NCI-H2227 (cell line): Measurements from ENCODE around the gene ZNF652.
A peak's percentile ranks its signal among the peaks of the same experiment; 100 is the strongest.
"Not testable (repeated sequence)": the region's sequence is repeated elsewhere in the genome, so short reads cannot be mapped to it uniquely, and the experiment has no call there.

Source experiments
- DNase-seq: peaks from one replicate; lab custom pipeline; 2025; ENCODE audit not compliant: unreplicated experiment; lab: John Stamatoyannopoulos, UW

ZNF652 gene

DNA sequence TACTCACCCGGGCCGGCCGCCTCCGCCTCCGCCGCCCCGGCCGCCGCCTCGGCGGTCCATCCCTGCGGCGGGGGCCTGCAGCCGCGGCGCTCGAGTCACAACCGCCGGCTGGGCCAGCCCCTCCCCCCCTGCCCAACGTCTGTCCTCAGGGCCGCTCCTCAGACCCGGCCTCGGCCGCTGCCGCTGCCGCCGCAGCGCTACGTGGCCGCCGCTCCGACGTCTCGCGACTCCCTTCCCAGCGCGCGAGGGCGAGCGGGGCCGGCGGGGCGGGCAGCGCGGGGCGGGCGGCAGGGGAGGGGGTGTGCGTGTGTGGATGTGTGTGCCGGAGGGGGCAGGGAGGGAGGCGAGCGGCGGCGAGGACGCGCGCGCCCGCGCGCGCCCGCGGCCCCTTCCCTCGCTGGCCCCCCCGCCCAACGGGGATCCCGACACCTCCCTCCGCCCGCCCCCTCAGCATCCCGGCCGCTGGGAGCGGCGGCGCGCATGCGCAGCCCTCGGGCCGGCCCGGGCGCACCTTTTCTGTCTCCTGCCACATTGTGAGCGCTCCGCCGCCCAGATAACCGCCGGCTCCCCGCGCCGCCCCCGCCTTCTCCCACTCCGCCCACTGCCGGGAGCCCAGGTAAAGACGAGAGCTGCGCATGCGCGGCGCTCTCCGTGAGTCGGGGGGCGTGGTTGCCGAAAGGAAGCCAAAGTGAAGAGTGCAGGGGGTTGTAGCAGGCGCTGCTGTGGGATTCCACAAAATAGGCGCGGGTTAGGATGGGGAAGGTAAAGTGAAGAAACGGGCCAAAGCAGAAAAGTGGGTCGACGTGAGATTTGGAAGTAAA, at the start of gene ZNF652:
Gene ZNF652, minus strand, starts transcription at position 349 of the 821 bp plus-strand sequence. CDS start 44,525 bp downstream, outside the sequence.
- peak; percentile 98 for DNase-seq

DNA sequence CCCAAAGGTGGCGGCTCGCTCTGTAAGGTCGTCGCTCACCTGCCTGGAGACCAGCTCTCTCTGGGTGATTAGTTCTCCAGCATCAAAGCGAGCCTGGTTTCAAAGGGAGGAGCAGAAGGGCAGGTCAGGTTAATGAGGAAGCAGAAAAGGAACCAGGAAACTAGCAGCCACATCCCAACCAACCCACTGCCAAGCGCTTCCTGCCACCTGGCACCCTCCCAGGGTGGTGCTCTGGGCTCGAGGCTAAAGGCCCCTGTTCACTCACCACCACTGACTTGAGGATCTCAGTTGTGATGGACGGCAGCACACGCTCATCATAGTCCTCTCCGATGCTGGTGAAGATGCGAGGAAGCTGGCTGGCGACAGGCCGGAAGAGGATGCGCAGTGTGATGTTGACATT, 47.0 kb upstream of the ZNF652 start:
- DNase-seq, result no peak

DNA sequence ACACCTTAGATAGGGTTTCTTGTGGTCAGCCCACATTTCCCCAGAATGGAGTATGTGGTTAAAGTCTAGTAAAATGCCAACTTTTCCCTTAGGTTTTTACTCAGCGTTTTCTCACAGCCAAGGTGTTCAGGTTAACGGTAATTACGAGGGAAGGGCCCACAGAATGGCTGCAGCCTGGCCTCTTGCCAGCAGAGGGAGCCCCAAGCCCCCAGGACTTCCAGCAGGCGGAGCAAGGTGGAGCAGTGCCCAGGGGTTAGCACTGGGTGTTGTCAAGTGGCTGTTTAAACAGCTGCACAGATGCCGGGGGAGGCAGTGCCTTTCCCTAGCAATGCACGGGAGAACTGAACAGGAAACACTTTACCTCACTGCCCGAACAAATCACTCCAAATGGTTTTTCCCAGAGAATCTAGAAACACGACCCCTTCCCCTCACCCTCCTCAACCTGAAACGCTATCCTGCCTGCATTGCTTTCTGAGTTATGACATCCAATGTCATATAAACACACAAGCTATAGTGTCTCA, 46.0 kb upstream of the ZNF652 start:
- DNase-seq, result peak; percentile 92

- DNase-seq, result no peak
Measured at GRCh38 chr17:49407086-49407485, 45.0 kb upstream of the ZNF652 start.

DNA sequence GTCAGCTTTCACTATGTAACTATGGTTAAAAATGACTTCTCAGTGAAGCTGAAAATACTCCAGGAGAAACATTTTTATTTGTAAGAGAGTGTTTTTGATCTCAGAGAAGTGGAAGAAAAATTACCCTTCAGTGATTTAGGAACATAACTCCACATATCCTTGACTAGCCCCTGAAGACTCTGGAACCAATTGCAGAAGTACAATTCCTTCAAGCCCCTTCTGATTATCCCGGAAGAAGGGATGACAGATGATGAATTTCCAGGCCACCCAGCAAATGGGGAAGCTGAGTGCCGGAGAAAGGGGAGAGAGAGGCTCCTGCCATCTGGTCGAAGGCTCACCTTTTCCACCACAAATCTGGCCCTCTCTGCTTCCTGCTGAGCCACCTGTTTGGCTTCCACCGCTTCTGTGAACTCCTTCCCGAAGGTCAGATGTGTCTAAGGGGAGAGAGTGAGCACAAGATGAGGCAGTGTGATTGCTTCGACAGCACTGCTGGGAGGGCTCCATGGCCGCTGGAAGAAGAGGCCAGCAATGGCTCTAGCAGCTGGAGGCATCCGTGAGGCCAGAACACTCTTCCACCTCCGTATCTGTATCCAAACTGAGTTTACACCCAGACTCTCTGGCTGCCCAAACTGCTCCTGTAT, 44.5 kb upstream of the ZNF652 start:
- DNase-seq, result no peak

DNA sequence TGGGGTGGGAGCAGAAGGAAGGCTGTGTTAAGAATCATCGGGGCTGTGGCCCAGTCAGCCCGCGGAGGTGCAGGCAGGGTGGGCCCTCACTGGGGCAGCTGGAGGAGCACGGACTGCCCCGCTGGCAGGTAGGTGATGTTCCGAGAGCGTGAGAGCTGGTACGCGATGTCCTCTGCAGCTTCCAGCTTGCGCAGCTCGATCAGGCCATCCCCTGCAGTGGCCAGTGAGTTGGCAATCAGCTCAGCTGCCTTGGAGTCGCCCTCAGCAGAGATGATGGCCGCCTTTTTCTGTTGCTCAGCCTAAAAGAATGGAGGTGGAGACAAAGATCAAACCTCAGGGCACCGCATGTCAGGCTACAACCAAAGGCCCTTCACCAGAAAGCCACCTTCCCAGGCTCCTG, 42.9 kb upstream of the ZNF652 start:
- no peak for DNase-seq

DNA sequence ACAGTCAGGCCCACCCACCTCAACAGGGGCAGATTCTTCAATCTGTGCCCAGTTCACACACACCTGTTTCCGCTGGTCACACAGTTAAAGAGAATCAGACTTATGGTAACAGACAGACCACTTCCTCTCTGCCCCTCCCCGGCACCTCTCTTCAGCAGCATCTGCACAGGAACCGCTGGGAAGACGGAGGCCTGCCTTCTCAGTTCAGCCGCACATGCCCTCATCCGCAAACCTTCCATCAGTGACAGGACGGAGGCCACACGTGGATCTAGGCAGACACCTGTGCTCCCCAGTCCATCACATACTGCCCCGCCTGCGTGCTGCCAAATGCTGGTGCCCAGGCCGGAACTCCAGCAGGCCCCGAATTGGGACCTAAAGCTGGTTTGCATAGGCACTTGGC, 42.3 kb upstream of the ZNF652 start:
- DNase-seq, result no peak

DNA sequence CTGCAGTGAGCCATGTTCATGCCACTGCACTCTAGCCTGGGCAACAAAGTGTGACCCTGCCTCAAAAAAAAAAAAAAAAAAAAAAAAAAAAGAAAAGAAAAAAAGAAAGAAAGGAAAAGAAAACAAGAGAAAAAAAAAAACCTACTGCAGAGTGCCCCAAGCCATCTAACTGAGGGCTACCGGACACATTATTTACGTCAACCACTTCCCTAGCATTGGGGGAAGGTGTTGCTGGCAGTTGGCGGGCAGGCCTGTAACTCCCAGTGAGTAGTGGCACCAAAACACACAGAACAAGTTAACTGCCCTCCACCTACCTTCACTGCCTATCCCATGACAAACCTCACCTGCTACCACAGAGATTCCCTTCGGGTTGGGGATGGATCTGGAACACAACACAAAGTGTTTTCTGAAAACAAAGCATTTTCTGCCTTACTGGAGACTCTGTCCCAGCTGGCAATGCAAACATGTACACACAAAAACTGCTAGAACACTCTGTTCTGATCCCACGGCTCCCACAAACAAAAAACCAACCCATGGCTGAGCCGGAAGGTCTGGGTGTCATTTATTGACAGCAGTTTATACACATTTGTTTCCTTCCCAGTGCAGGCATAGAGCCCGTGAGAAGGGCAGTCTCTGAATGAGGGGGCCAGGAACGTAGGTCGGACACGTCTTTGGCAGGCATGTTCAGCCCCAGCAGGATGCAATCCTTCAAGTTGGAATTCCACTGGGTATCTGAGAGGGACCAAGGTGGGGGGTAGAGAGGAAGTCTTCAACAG, 41.7 kb upstream of the ZNF652 start:
- no peak for DNase-seq

DNA sequence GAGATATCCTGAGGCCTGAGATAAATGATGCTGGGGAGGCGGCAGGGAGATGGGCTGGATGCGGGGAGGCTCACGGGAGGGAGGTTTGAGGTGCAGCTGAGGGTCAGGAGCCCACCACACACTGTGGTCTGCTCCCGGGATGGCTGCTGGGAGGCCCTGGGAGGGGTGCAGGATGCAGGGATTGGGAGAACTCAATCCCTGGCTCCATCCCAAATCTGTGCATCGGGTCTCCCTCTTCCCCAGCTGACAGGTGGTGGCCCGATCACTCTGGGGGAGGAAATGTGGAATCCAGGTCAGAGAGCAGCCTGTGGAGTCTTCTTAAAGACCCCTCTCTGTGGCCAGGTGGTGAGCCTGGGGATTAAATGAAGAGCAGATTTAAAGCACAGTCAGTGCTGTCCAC, 40.7 kb upstream of the ZNF652 start:
- DNase-seq, result no peak

DNA sequence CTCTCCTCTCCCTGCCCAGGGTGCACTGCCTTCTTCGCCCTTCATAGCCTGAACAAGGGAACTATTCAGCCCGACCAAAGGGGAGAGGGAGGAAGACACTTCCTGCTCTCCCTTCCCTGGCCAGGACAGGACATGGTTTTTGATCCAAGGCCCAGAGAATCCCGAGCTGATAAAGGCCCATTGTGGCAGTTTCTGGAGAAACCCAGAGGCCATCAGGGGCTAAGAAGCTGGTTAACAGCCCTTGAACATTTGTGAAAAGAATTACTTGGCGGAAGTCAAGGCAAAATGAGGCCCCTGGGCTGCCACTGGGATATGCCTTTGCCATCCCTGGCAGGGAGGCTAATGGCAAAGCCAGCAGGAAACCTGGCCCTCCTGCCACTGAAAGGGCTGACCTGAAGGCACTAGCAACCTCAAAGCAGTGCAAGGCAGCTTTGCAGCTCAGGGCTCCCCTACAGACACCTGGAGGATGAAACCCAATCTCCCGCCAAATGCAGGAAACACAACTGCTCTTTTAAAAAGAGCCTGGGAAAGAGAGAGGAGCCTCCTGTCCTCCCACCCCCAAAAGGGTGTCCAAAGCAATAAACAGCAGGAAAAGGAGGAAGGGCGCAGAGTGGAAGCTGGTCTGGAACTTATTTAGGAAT, 40.0 kb upstream of the ZNF652 start:
- DNase-seq, result no peak

DNA sequence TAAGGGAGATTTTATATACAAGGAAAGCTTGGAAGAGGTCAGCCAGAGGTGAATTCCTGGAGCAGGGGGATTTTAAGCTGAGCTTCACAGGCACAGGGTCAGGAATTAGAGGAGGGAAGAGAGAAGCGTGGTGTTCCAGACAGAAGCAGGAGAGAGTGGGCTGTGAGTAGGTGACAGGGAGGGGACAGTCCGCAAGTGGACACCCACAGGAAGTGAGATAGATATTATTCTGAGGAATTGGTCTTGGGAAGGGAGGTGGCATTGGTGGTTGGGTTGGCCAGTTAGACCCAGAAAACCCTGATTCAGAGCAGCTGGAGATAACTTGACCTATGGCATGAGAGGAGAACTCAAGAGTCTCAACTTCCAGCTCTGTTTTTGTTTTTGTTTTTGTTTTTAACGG, 37.9 kb upstream of the ZNF652 start:
- DNase-seq, result no peak

DNA sequence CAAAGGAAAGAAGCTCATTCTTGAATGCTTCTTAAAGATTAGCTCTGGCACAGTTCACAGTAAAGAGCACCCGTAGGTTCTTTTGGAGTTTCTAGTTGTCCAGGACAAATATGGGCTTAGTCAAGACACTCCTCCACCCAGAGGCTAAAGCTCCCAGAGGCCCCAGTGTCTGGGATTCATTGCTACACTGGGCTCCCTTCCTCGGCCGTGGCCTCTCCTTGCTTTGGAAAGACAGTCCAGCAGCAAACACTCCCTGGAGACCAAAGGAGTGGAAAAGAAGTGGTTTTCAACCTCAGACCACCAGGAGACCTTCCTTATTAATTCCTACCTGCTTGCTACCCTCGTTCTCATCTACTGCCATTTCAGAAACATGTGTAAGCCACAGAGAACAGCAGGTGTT, 35.5 kb upstream of the ZNF652 start:
- no peak for DNase-seq

- DNase-seq, result no peak
Measured at GRCh38 chr17:49393491-49394255, 31.6 kb upstream of the ZNF652 start.

GRCh38 chr17:49390548-49391324, 28.7 kb upstream of the ZNF652 start:
- DNase-seq, result no peak

- DNase-seq, result not testable (repeated sequence)
Measured at GRCh38 chr17:49389514-49390347, 27.7 kb upstream of the ZNF652 start.

DNA sequence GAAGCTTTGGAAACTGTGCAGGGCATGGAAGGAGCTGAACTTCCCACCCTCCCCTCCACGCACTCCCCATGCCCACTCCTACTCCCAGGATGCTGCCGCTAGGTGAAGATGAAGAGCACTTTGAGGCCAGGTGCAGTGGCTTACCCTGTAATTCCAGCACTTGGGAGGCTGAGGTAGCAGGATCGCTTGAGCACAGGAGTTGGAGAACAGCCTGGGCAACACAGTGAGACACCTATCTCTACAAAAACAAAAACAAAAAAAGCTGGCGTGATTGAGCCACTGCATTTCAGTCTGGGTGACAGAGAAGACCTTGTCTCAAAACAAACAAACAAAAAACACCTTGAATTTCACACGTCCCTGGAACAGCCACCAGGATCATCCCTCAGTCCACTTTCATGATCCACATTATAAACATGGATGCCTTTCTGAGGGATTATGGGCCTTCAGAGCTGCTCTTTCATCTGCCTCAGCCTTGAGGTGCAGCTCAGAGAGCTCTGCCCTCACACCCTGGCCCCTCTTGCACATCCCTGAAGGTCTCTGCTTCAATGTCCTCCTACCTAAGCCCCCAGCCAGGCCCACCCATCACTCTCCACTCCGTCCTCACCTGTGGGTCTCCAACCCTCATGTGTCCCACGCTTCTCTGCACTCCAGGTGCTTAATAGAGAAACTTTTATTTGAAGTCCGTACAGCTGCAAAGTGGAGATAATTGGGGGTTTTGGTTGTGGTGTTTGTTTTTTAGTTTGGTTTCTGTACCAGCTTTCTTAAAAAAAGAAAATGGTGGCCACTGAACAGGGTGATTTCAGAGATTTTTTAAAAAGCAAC, 26.9 kb upstream of the ZNF652 start:
- no peak for DNase-seq

DNA sequence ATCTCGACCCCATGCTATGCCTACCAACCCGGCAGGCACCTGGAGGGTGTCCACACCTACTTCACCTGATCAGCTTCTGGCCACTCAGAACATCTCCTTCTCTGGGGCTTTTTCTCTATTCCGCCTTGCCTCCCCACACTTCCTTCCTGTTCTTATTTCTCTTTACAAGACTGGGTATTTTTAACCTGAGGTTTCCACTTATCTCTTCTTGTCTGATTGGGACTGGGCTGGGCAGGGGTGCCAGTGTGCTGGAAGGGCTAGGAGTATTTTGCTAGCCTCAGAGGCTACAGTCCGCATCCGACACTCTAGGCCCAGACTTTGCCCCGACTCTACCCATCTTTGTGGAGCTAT, 26.2 kb upstream of the ZNF652 start:
- no peak for DNase-seq
